ENCODE data around the gene PRDM1.

Gene PRDM1

GRCh38 chr6:106152952-106153351, 66.8 kb downstream of the PRDM1 start:
- TF ChIP-seq CTCF (conservative IDR thresholded peaks at IDR 0.05; ENCODE audit: low read depth, low read length): no peak

DNA sequence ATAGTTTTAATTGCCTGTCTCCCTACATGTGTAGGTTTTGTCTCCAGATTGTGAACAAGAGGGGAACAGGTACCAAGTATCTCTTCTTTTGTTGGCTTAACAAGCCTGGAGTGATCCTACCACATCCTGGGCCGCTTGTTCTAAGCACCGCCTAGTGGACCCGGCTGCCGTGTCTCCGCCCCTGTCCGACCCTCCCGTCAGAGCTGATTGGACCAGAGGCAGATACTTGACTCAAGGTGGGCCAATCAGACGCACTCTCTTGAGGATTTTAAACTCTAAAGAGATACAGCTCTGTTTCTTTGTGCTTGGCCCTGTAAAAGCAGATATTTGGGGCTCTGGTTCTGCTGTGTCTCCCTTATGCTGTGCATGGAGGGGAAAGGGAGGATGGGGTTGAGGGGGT, 68.2 kb downstream of the PRDM1 start:
- H3K4me3 ChIP-seq (ENCODE audit: low read depth, low read length): no peak overlapping the region
- DNase-seq (ENCODE audit: low read depth): no peak
- TF ChIP-seq CTCF (conservative IDR thresholded peaks at IDR 0.05; ENCODE audit: low read depth, low read length): no peak

More at GRCh38 chr6:106152952-106153351, 66.8 kb downstream of the PRDM1 start:
- DNase-seq (ENCODE audit: low read depth): no peak
- no peak overlapping the region for H3K4me3 ChIP-seq (ENCODE audit: low read depth, low read length)

- no peak for TF ChIP-seq CTCF (conservative IDR thresholded peaks at IDR 0.05; ENCODE audit: low read depth, low read length)
- no peak overlapping the region for H3K4me3 ChIP-seq (ENCODE audit: low read depth, low read length)
- no peak for DNase-seq (ENCODE audit: low read depth)
Measured at GRCh38 chr6:106155219-106155830, 69.2 kb downstream of the PRDM1 start.

DNA sequence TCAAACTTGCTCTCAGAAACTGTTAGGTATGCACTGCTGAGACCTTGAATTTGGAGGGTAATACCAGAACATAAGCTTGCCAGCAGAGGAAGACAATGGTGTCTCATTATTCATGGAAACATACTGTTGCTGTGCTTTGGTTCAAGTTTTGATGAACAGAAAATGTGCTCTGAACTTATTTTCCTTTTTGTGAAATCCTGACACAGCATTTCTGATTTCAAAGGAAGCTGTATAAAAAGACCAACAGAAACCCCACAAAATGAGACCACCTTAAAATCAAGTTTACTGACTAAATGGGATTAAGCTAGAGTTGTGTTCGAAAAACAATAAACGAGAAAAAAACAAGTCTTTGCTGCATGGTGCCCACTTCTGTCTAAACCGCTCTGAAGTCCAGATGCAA, 70.3 kb downstream of the PRDM1 start:
- no peak for TF ChIP-seq CTCF (conservative IDR thresholded peaks at IDR 0.05; ENCODE audit: low read depth, low read length)
- no peak overlapping the region for H3K4me3 ChIP-seq (ENCODE audit: low read depth, low read length)
- no peak for DNase-seq (ENCODE audit: low read depth)

DNA sequence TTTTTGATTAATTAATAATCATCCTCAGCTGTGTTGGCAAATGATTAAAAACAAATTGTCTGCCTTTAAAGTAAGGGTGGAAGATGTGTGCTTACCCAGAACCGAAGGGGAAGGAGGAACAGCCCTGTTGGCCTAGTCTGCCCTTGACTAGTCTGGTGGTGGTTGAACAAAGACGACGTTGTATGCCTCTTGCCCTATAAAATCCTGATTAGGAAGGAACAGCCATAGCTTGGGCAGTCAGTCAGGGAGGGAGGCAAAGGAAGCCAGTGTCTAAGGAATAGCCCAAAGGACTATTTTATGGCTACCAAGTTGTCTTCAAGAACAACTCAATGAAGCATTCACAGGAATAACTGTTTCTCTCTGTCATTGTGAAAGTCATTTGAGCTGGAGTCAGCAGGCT, 70.7 kb downstream of the PRDM1 start:
- no peak overlapping the region for H3K4me3 ChIP-seq (ENCODE audit: low read depth, low read length)
- no peak for TF ChIP-seq CTCF (conservative IDR thresholded peaks at IDR 0.05; ENCODE audit: low read depth, low read length)
- DNase-seq (ENCODE audit: low read depth): no peak

GRCh38 chr6:106158816-106159215, 72.7 kb downstream of the PRDM1 start:
- TF ChIP-seq CTCF (conservative IDR thresholded peaks at IDR 0.05; ENCODE audit: low read depth, low read length): no peak
- H3K4me3 ChIP-seq (ENCODE audit: low read depth, low read length): no peak overlapping the region
- no peak for DNase-seq (ENCODE audit: low read depth)
